Activated T-helper 1 cell treated with Interleukin-2 at 50 U/mL for 16 hours (primary cell): Measurements from ENCODE around the gene PLOD2.

Experiments used
- DNase-seq: peaks from one replicate; pipeline ENCODE4 v3.0.0-alpha.2; 2020; ENCODE audit warnings: low read depth

The PLOD2 gene

GRCh38 chr3:146166415-146166821 is 5.4 kb upstream of the PLOD2 start:
- no peak for DNase-seq

- DNase-seq = no peak
Measured at GRCh38 chr3:146165877-146166276, 4.9 kb upstream of the PLOD2 start.

- no peak for DNase-seq
Measured at GRCh38 chr3:146164971-146165769, 4.2 kb upstream of the PLOD2 start.

- DNase-seq = no peak
Measured at GRCh38 chr3:146164506-146164905, 3.5 kb upstream of the PLOD2 start.

- DNase-seq = no peak
Measured at GRCh38 chr3:146164071-146164470, 3.1 kb upstream of the PLOD2 start.

- DNase-seq = no peak
Measured at GRCh38 chr3:146163584-146163983, 2.6 kb upstream of the PLOD2 start.

GRCh38 chr3:146162561-146162960 is 1.6 kb upstream of the PLOD2 start:
- no peak for DNase-seq

GRCh38 chr3:146161663-146162002 is 649 bp upstream of the PLOD2 start:
- DNase-seq = no peak

- DNase-seq = no peak
Measured at GRCh38 chr3:146160321-146160963, 542 bp downstream of the PLOD2 start.

GRCh38 chr3:146159616-146160320 is 1.2 kb downstream of the PLOD2 start:
- DNase-seq = no peak

- no peak for DNase-seq
Measured at GRCh38 chr3:146159037-146159436, 1.9 kb downstream of the PLOD2 start.

- DNase-seq = no peak
Measured at GRCh38 chr3:146157325-146158060, 3.5 kb downstream of the PLOD2 start.

GRCh38 chr3:146156666-146157314 is 4.2 kb downstream of the PLOD2 start:
- no peak for DNase-seq

- no peak for DNase-seq
Measured at GRCh38 chr3:146156095-146156494, 4.9 kb downstream of the PLOD2 start.

- no peak for DNase-seq
Measured at GRCh38 chr3:146154995-146155394, 6.0 kb downstream of the PLOD2 start.

GRCh38 chr3:146154316-146154715 is 6.7 kb downstream of the PLOD2 start:
- no peak for DNase-seq

GRCh38 chr3:146153429-146153828 is 7.6 kb downstream of the PLOD2 start:
- DNase-seq = no peak

GRCh38 chr3:146152834-146153233 is 8.2 kb downstream of the PLOD2 start:
- no peak for DNase-seq

GRCh38 chr3:146148468-146148931 is 12.5 kb downstream of the PLOD2 start:
- DNase-seq = no peak

- no peak for DNase-seq
Measured at GRCh38 chr3:146145642-146146041, 15.3 kb downstream of the PLOD2 start.

- no peak for DNase-seq
Measured at GRCh38 chr3:146142757-146143156, 18.2 kb downstream of the PLOD2 start.

- no peak for DNase-seq
Measured at GRCh38 chr3:146139586-146140110, 21.3 kb downstream of the PLOD2 start.
